SK-N-MC (cell line): Measurements from ENCODE around the gene ETS2.

Experiments used
- EZH2 ChIP-seq: fragments of 200-600 bp; sonication (generic); IDR thresholded peaks from one replicate; pipeline ENCODE4 v1.6.1; 2017; ENCODE audit warnings: antibody characterized with exemption
- FOXP2 ChIP-seq: optimal IDR thresholded peaks from 2 replicates; pipeline ENCODE3; 2011; ENCODE audit warnings: mild to moderate bottlenecking, moderate library complexity; ENCODE audit not compliant: insufficient read depth; ENCODE audit errors: extremely low read length, control extremely low read depth
- POLR2AphosphoS5 ChIP-seq: IDR thresholded peaks from 2 replicates; pipeline ENCODE4 v1.6.1; 2012; ENCODE audit warnings: mild to moderate bottlenecking, low read depth, low read length, borderline replicate concordance

- TF ChIP-seq EZH2 (no peak), POLR2AphosphoS5 (no peak), FOXP2 (no peak)
Observed at GRCh38 chr21:38842079-38842478, 36.4 kb downstream of the ETS2 start.
